HG02610 (cell line): ENCODE measurements around the gene TIA1.
"Not testable (repeated sequence)": the region's sequence is repeated elsewhere in the genome, so short reads cannot be mapped to it uniquely, and the experiment has no call there.

Experiments
- ATAC-seq: cut with Tn5 transposase; IDR thresholded peaks from one replicate; pipeline ENCODE4 v1.9.1; 2021; ENCODE audit warnings: mild to moderate bottlenecking, moderate library complexity; ENCODE audit not compliant: unreplicated experiment

Gene TIA1

GRCh38 chr2:70248181-70248847 lies at the start of gene TIA1:
TIA1 (minus strand) TSS chr2:70248628; CDS start chr2:70248430, 198 bp downstream.
- peak; percentile 92 for ATAC-seq

GRCh38 chr2:70297828-70298227 lies 49.4 kb upstream of the TIA1 start:
- ATAC-seq: not testable (repeated sequence)

GRCh38 chr2:70283500-70284191 lies 35.2 kb upstream of the TIA1 start:
- ATAC-seq: no peak

- ATAC-seq: no peak
Observed at GRCh38 chr2:70282439-70282838, 34.0 kb upstream of the TIA1 start.

GRCh38 chr2:70280242-70280798 lies 31.9 kb upstream of the TIA1 start:
- no peak for ATAC-seq

GRCh38 chr2:70270323-70270722 lies 21.9 kb upstream of the TIA1 start:
- no peak for ATAC-seq

GRCh38 chr2:70269422-70270302 lies 21.2 kb upstream of the TIA1 start:
- ATAC-seq: not testable (repeated sequence)

- not testable (repeated sequence) for ATAC-seq
Observed at GRCh38 chr2:70266925-70267324, 18.5 kb upstream of the TIA1 start.

GRCh38 chr2:70261501-70261900 lies 13.1 kb upstream of the TIA1 start:
- no peak for ATAC-seq

GRCh38 chr2:70258532-70258875 lies 10.1 kb upstream of the TIA1 start:
- ATAC-seq: no peak

- ATAC-seq: no peak
Observed at GRCh38 chr2:70255637-70256314, 7.3 kb upstream of the TIA1 start.

GRCh38 chr2:70250434-70250833 lies 2.0 kb upstream of the TIA1 start:
- ATAC-seq: no peak

- no peak for ATAC-seq
Observed at GRCh38 chr2:70247364-70248180, 856 bp downstream of the TIA1 start.

GRCh38 chr2:70243806-70244584 lies 4.4 kb downstream of the TIA1 start:
- ATAC-seq: no peak

GRCh38 chr2:70242552-70242951 lies 5.9 kb downstream of the TIA1 start:
- ATAC-seq: no peak

GRCh38 chr2:70241340-70241739 lies 7.1 kb downstream of the TIA1 start:
- no peak for ATAC-seq

GRCh38 chr2:70240599-70240998 lies 7.8 kb downstream of the TIA1 start:
- ATAC-seq: no peak

GRCh38 chr2:70233926-70234325 lies 14.5 kb downstream of the TIA1 start:
- no peak for ATAC-seq

GRCh38 chr2:70226781-70227180 lies 21.6 kb downstream of the TIA1 start:
- no peak for ATAC-seq
